Colon (tissue), 2 donors: ENCODE results near the gene G0S2.

Experiments used
- FAIRE-seq: peaks from 2 replicates; lab custom pipeline; 2012; peaks lifted over from hg19 to GRCh38; lab: Jason Lieb, UNC
- donor health status: control.
- donor health status: control.

The G0S2 gene

GRCh38 chr1:209720326-209720725, 45.1 kb downstream of the G0S2 start:
- no peak for FAIRE-seq

GRCh38 chr1:209720826-209721225, 45.6 kb downstream of the G0S2 start:
- no peak for FAIRE-seq

- FAIRE-seq = no peak
These were observed 46.1 kb downstream of the G0S2 start for GRCh38 chr1:209721323-209721722.

GRCh38 chr1:209723265-209723664, 48.1 kb downstream of the G0S2 start:
- no peak for FAIRE-seq

DNA sequence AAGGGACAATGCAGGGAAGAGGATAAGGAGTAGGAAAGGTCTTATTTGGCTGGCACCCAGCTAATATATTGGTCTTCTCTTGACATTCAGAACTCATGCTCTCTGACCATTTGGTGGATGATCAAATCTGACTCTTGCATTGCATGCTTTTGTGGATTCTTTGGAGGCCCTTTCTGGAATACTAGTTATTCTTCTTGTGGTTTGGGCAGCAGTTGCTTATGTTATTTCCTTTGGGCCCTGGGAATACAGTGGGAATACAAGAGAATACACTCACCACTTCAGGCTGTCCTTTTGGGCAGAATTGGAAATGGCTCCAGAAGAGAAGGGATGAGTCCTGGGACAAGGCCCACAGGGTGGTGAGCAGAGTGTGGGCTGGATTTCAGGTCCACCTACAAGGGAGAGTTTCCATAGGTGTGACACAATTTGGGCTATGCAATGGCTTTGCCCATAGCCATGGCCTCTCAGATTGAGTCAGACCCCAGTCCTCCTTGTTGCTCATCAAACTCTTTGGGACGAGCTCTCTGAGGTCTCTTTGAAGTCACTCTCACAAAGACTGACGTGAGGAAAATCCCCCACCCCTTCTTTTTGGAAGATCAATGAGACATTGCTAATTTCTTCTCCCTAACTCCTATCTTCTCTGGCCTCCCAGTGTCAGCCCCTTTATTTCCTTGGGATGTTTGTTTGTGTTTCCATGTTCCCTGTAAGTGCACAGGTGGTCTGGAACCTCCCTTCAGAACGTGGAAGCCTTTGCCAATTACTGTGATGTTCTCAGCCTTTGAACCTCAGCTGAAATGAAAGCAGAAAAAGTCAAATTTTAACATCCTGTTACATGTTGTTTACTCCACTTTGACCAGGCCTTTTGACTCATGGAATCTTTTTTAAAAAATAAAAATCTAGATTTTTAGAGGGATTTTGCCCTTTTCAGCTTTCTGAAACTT, 48.8 kb downstream of the G0S2 start:
- FAIRE-seq = no peak
